GM21390 (cell line): Measurements from ENCODE around the gene EXOC3.
A peak's percentile ranks its signal among the peaks of the same experiment; 100 is the strongest.

Experiments
- ATAC-seq: cut with Tn5 transposase; IDR thresholded peaks from one replicate; pipeline ENCODE4 v1.9.1; 2021; ENCODE audit not compliant: unreplicated experiment

The EXOC3 gene

DNA sequence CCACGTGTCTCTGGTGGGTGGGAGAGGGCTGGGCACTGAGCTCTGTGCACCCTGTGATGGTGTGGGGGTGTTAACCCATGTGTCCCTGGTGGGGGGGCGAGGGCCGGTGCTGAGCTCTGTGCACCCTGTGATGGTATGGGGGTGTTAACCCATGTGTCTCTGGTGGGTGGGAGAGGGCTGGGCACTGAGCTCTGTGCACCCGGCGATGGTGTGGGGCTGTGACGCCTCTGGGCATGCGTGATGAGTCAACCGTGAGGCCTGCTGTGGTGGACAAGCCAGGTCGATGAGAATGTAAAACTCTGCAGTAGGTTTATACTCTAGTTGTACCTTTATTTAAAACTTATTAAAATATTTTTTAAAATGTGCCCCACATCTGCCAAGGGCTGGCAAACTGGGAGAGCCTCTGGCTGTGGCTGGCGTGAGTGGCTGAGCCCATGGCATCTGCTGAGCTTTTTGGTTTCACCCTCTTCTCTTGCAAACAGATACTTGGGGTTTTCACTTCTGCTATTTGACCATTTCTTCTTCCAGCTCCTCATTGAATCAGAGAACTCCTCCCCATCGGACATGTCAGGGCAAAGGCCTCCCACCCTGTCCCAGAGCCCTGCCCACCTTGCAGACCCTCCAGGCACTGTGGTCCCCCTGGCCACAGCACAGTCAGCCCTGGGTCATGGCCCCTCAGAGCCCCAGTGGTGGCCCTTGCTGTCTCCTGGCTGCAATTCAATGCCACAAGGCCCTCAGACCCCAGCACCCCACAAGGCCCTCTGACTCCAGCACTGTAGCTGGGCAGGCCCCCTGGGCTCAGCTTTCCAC, 18.5 kb upstream of the EXOC3 start:
- ATAC-seq = peak; percentile 94

DNA sequence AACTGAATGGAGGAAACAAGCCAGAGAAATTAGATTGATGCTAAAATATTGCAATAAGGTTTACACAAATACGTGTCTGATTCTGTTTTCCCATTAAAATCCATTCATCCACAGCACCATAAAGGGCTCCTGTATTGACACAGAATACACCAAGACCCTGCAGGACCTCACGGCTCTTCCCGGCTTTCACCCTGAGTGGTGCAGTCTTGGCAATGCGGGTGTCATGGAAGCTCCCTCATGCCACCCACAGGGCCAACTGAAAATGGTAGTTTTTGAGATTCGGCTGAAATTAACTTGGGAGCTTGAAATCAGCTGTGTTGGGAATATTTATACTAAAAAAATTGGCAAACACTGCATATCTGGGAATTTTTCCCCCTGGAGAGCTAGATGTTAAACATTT, 17.3 kb upstream of the EXOC3 start:
- no peak for ATAC-seq

DNA sequence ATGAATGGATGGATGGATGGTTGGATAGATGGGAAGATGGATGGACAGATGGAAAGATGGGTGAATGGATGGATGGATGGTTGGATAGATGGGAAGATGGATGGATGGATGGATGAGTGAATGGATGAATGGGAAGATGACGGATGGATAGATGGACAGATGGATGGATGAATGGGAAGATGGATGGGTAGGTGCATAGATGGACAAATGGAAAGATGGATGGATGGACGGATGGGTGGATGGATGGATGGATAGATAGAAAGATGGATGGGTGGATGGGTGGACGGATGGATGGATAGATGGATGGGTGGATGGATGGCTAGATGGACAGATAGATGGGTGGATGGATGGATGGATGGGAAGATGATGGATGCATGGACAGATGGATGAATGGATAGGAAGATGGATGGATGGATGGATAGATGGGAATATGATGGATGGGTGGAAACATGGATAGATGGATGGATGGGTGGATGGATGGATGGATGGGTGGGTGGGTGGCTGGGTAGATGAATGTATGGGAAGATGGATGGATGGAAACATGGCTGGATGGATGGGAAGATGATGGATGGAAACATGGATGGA, 16.5 kb upstream of the EXOC3 start:
- ATAC-seq = no peak

DNA sequence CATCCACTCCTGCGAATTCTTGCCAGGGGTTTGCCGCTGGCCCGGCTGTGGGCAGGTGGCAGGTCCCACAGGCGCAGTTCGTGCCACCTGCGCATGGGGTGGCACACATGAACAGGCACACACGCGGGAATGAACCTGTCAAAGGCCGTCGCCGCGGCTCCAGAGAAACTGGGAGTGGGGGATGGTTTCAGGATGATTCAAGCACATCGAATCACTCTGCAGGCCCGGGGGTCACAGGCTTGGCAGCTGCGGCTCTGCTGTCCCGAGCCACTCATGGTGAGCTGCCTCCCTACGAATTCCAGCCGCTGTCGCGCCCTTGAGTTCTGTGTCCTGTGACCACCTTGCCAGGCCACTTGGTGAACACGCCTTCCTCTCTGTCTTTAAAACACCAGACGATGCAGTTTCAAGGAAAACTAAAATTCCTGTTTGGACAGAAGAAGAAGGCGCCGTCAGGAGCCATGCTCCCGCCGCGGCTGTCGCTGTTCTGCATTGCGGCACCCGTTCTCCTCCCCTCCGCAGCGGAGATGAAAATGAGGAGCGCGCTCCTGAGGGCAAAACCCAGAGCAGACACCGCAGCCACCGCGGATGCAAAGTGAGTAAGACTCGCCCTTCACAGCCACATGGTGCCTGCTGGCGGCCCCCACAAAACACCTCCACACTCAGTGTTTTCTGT, 15.4 kb upstream of the EXOC3 start:
- ATAC-seq = no peak

DNA sequence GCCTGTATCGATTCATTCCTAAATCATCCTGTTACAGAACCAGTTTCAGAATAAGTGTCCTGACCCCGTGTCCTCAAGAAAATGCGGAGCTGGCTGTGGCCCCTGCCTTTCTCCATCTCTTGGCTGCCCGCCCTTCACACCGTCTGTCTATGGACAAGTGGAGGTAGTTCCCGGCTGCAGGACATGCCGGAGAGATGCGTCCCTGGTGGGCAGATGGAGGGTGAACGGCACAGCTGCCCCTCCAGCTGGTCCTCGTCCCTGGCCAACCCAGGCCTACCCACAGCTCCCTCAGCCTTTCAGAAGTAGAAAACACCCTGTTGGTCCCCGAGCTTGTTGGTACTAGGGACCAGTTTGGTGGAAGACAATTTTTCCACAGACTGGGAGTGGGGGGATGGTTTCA, 14.8 kb upstream of the EXOC3 start:
- no peak for ATAC-seq

DNA sequence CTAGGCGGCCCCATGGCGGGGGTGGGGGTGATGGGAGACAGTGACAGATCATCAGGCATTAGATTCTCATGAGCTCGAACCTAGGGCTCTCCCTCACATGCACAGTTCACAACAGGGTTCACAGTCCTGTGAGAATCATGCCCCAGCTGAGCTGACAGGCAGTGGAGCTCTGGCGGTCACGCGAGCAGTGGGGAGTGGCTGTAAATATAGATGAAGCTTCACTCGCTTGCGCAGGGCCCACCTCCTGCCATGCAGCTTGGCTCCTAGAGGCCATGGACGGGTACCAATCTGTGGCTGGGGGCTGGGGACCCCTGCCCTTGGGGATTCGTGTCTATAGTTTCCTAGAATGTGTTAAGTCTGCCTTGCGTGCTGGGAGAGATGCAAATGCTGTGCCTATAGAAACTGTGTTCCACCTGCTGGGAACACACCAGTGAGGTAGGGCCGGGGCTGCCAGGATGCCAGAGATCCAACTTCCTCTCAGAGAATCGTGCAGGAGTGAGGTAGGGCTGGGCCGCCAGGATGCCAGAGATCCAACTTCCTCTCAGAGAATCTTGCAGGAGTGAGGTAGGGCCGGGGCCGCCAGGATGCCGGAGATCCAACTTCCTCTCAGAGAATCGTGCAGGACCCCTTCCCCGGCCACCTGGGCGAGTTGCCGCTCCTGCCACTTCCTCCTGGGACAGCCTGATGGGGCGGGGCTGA, 14.1 kb upstream of the EXOC3 start:
- ATAC-seq = no peak

DNA sequence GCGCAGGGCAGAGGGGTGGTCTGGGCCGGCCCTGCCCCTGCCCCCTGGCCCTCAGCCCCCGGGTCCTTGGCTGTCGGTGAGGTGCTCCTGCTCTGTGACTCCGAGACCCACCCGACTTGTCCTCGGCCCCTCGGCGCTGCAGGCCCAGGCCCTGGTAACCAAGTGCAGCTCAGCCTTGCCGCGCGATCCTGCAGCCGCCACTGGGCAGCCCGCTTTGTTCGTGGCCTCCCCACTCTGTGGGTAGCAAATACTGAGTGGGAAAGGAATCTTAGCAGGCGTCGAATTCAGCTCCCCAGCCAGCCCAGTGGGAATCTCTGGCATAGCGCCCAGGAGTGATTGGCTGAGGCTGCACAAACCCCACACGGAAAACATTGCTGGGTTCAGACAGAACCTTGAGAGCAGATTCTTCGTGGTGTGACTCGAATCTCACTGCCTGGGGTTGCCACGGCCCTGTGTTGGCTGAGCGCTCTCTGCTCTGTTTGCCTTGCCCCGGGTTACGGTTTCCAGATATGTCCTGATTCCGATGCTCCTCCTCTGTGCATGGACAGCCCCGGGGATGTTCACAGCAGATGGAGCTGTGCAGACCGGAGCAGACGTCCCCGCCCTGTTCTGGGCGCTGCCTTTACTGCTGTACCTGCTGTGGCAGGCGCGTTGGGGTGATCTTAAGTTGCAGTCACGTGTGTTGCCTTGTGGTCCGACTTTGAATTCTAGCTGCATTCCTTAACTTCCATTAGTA, 13.4 kb upstream of the EXOC3 start:
- no peak for ATAC-seq

DNA sequence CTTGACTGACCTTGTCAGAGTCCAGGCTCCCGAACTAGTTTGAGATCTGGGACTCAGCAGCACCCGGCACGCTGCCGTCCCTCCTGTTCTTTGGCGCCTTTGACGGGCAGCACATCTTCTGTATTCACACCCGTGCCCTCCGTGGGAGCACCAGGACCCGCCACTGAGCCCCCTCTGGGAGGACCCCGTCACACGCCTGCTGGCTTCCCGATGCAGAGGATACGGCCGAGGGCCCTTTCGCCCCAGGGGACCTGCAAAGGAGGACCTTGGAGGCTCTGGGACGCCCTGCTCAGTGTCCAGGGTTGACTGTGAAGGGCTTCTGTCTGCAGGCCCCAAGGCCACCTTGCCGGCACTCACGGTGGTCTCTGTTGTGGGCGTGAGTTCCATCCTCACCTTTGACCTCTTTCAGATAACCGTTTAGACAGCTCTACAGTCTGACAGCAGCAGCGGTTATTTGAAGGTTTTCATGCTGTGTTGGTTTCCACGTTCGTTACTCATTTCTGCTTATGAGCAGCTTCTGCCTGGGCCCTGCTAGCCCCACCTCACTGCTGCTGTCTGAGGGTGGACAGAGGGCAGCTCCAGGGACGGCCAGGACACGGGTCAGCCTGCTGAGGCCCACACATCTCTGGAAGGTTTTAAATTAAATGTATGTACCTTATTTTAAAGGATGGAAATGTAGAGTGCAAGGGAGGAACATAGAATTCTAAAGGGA, 12.6 kb upstream of the EXOC3 start:
- no peak for ATAC-seq

DNA sequence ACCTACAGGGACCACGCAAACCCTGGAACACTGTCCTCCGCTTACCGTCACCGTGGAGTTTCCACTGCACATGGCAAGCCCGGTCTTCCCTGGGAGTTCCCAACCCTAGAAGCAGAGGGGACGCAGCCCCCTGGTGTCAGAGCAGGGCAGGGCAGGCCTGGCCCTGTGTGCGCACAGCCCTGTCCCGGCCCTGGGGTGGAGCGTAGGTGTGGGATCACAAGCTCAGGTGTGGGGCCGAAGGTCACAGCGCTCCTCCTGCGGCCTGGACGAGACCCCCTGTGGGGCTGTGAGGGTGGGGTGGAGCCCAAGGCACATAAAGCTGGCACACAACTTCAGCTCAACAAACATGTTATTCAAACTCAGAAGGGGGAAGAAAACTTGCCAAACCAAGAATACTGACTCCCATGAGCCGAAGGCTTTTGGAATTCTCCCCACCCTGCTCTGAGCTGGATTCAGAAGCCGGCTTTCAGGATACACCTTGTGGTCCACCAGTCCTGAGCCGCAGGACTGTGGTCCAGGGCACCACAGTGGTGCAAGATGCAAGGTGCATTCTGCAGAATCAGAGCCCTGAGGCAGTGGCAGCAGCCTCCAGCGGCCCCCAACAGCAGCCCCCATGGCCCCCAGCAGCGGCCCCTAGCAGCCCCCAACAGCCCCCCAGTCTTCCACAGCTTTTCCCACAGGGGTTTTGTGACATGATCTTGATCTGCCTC, 11.8 kb upstream of the EXOC3 start:
- ATAC-seq = peak; percentile 92

DNA sequence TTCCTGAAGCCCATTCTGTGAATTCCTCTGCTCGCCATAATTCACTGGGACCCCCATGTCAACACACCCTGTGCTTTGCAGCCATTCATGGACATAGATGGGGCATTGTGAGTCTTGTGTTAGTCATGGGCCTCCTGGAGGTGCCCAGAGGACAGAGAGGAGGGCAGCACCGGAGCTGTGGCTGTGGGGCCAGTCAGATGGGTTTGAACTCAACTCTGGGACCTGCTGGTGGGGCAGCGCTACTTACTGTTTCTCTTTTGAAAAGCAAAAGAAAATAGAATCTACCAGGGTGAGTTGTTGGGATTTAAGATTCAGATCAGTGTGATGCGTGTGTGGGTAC, 11.3 kb upstream of the EXOC3 start:
- ATAC-seq = no peak

DNA sequence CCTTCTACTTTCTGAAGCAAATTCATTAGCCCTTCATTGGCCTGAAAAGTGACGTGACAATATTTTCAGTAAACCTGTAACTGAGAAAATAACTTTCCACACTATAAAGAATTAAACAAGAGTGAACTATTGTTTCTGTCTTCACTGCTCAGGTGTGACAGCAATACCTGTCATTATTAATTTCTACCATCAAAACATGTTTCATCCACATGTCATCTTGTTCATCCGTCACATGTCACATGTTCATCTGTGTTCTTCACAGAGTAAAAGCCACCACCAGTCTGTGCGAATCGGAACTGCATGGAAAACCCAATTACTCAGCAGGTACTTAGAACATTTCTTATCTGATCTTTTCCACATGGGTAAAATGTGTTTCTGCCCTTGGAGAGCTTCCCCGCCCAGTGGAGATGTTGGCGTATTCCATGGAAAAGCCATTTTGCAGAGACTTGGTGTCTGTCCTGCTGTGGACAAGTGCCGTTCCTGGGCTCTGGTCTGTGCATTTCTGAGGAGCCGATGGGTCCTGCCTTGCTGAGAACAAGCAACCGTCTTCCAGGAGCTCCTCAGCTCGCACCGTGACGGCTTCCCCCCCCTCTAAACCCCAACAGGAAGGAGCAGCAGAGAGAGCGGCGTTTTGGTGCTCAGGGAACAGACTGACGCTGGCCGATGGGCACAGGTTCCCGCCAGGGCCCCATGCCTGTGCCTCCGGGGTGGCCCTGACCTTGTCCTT, 10.6 kb upstream of the EXOC3 start:
- ATAC-seq = no peak

DNA sequence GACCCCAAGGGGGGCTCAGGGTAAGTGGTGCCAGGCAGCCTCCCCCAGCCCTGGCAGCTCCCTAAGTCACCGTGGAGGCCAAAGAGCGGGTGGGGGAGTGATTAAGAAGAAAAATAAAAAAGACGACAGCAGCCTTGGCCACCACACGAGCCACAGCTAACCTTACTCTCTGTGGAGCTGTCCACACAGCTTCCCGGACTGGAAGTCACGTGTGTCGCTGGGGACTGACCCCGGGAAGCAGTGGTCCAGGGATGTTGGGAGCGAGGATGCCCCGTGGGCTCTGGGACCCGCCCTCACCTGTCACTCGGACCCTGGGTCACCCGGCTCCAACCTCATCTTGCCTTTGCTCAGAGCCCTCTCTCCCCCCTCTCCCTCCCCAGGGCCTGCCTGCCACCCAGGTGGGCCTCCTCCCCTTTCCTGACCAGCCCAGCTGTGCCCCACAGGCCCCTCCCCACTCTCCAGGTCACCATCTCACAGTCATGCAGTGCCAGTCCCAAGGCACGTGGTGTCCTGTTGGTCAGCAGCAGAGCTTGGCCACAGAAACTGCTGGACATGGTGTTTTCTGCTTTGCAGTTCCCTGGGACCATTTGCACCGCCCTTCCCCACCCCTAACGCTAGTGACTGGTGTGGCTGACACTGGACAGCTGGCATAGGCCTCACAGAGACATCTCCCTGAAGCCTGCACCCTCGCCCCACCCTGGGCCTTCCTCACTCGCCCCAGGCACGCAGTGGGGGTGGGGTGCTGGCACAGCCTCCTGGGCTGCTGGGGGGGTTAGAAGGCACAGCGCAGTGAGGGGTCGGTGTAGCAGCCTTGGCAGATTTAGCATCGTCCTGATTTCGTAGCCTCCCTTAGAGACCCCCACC, 9.8 kb upstream of the EXOC3 start:
- no peak for ATAC-seq

DNA sequence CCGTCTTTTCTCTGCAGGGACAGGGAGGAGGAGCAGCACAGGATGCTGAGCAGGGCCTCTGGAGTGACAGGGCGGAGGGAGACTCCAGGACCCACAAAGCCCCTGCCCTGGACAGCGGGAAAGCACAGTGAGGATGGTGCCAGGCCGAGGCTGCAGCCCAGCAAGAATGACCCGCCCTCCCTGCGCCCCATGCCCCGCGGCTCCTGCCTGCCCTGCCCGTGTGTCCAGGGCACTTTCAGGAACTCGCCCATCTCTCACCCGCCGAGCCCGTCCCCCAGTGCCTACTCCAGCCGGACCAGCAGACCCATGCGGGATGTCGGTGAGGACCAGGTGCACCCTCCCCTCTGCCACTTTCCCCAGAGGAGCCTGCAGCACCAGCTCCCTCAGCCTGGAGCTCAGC, 9.1 kb upstream of the EXOC3 start:
- no peak for ATAC-seq

DNA sequence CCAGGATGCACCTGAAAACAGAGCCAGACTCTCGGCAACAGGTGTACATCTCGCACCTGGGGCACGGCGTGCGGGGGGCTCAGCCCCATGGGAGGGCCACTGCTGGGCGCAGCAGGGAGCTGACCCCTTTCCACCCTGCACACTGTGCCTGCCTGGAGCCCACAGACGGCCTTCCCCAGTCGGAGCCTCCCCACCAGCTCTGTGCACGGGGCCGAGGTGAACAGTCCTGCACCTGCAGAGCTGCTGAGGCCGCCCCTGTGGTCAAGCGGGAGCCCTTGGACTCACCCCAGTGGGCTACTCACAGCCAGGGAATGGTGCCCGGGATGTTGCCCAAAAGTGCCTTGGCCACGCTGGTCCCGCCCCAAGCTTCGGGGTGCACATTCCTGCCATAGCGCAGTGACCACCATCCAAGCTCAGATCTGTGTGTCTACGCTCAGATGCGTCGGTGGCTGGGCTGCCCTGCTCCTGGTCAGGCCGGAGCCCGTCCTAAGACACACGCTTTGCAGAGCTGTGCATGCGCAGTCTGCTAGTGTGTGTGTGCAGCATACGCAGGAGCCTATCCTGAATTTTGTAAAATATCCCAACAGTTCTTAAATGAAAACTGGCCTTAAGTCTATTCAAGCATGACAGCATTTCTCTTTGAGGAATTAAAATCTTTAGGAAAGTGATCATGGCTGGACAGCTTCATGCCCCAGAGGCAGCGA, 8.4 kb upstream of the EXOC3 start:
- no peak for ATAC-seq

DNA sequence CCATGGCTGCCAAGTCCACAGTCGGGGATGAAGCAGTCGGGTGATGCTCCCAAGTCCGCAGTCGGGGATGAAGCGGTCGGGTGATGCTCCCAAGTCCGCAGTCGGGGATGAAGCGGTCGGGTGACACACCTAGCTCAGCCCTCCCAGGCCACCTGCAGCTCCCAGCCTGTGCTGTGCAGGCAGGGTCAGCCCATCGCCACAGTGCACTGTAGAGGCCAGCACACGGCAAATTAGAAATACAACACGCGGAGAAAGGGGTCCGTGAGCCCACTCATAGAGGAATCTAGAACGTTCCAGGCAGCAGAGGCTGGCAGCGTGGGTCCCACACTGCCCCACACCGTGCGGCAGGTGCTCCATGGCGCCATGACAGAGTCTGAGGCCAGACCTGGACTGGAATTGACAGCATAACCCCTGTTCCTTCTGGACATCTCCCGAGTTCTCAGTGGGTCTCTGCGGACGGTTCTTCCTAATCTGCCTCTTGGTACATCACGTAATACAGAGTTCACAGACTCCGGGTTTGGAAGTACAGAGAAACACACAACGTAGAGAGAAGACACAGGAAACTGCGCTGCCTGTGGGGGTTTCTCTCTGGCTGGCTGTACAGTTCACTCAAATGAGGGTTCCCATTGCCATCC, 7.7 kb upstream of the EXOC3 start:
- no peak for ATAC-seq

DNA sequence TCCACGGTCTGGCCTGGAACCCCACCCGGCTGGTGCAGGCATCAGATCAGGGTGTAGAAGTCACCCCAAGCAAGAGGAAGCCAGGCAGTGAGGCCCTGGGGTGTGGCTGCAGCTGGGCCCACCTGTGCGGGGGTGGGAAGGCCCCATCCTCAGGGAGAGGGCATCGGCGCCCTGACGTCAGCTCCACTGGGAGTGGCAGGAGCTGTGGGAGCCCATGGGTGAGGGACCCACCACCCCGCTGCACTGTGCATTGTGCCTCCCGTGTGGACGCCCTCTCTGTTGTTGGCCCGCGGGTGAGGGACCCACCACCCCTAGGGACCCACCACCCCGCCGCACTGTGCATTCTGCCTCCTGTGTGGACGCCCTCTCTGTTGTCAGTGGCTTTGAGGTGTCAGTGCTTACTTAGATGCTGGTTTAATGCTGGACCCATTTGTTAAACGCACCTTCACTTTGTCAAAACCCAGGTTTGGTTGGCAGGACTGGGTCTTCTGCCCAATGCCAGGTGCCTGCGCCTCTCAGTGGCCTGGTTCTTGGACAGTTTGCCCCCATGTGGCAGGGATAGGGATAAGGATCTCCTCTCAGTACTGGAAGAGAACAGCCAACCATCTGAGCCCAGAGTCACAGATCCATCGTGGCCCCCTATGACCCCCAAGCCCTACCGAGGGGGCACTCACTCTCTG, 6.9 kb upstream of the EXOC3 start:
- no peak for ATAC-seq

DNA sequence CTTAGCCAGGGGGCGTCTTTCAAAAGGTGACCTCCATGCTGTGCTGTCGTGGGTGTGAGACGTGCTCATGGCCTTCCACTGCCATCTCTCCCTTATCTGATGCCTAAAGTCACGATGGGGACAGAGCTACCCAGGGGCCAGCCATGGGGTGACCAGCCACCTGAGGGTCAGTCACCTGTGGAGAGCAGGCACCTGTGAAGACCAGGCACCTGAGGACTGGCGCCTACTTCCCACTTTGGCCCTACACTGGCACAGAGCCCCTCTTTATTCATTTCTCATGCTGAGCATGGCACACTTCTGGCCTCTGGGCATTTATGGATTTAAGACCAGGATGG, 6.4 kb upstream of the EXOC3 start:
- ATAC-seq = no peak
